Fibroblast of pulmonary artery (primary cell): ENCODE results near the gene MFN2.

Experiments used
- DNase-seq: peaks from one replicate; pipeline ENCODE4 v3.0.0-alpha.2; 2010; ENCODE audit warnings: low read depth
- H3K4me3 ChIP-seq: replicated peaks from 2 replicates; pipeline ENCODE4 v1.5.1; 2011; ENCODE audit warnings: low read depth, mild to moderate bottlenecking, control low read depth, low read length, moderate library complexity
- TF ChIP-seq, protein P1 (sequence below): IDR thresholded peaks from 2 replicates; pipeline ENCODE4 v1.5.1; 2011; ENCODE audit warnings: mild to moderate bottlenecking, control low read depth, low read length, inconsistent platforms; ENCODE audit errors: missing control alignments

Gene MFN2

DNA sequence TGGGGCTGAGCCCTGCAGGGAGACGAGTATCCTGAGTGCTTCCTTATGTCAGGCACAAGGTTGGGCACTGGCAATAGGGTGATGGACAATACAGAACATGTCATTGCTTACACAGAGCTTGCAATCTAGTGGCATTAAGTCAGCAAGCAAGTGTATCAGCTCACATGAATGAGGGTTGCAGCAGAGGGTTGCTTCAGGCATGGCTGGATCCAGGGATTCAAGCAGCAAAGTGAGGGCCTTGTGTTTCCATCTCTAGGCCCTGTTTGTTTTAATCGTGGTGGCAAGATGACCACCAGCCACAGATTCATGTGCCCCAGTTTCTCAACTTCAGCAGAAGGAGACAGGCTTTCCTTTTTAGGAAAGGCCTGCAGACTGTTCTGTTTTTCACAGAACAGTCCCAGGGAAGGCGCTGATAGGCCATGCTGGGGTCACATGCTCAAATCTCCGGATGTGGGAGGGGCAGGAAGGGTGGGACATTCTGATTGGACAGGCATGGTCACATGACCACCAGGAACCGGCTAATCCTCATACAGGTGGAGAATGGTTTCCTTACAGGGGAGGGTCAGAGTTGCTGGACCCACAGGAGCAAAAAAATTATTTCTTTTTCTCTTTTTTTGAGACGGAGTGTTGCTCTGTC lies 31.3 kb upstream of the MFN2 start:
- H3K4me3 ChIP-seq, result no peak overlapping the region
- TF ChIP-seq, protein P1, sequence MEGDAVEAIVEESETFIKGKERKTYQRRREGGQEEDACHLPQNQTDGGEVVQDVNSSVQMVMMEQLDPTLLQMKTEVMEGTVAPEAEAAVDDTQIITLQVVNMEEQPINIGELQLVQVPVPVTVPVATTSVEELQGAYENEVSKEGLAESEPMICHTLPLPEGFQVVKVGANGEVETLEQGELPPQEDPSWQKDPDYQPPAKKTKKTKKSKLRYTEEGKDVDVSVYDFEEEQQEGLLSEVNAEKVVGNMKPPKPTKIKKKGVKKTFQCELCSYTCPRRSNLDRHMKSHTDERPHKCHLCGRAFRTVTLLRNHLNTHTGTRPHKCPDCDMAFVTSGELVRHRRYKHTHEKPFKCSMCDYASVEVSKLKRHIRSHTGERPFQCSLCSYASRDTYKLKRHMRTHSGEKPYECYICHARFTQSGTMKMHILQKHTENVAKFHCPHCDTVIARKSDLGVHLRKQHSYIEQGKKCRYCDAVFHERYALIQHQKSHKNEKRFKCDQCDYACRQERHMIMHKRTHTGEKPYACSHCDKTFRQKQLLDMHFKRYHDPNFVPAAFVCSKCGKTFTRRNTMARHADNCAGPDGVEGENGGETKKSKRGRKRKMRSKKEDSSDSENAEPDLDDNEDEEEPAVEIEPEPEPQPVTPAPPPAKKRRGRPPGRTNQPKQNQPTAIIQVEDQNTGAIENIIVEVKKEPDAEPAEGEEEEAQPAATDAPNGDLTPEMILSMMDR, result no peak
- DNase-seq, result peak; percentile 35

DNA sequence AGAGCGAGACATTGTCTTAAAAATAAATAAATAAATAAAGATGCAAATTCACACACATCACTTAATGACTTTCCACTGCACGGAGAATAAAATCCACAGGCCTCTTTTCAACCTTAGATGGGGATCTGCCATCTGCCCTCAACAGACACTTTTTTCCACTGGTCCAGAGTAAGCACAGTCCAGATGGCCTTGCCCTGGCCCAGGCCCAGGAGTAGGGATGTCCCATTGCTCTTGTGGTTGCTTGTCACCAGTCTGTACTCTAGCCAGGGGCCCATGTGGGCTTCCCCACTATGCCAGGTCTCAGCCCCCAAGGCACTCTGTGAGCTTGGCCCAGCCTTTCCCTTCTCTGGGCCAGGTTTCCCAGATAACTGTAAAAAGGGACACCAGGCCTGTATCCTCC lies 28.3 kb upstream of the MFN2 start:
- TF ChIP-seq, protein P1, result no peak
- DNase-seq, result no peak

DNA sequence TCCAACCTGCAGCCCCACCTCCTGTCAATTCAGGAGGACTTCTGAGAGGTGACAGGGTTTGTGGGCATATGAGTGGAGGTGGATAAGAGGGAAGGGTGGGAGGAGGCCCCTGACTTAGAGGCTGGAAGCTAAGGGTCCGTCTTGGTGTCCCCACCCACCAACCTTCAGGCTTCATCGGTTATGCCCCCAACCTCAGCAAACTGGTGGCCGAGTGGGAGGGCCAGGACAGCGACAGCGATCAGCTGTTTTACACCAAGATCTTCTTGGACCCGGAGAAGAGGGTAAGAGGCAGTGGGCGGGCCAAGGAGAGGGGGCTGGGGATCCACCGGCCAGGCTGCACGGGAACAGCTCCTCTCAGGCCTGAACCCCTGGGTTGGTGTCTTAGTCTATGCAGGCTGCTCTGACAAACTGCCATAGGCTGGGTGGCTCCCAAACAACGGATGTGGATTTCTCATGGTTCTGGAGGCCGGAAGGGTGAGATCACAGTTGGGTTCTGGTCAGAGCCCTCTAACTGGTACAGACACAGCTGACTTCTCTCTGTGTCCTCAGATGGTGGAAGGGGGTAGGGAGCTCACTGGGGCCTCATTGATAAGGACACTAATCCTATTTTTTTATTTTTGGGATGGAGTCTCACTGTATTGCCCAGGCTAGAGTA lies 27.7 kb upstream of the MFN2 start:
- no peak overlapping the region for H3K4me3 ChIP-seq
- TF ChIP-seq, protein P1, result no peak
- DNase-seq, result no peak

More for the DNA sequence above, 28.3 kb upstream of the MFN2 start:
- no peak overlapping the region for H3K4me3 ChIP-seq

DNA sequence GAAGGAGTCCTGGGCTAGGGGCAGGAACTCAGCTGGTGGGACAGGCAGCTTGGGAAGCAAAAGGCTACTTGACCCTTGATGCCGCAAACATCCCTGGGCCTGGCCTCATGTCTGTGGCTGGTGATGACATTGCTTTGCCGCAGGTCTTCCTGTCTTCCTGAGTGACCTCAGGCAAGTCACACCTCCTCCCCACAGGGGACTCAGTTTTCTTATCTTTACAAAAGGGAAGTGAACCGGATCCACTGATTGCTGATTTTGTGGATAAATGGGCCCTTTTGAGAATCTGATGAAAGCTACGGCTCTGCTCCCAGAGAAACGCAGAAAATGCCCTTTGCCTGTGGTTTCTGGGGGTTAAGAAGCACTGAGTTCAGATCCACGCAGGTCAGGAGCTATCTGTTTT lies 25.0 kb upstream of the MFN2 start:
- DNase-seq, result no peak
- TF ChIP-seq, protein P1, result no peak
- no peak overlapping the region for H3K4me3 ChIP-seq

DNA sequence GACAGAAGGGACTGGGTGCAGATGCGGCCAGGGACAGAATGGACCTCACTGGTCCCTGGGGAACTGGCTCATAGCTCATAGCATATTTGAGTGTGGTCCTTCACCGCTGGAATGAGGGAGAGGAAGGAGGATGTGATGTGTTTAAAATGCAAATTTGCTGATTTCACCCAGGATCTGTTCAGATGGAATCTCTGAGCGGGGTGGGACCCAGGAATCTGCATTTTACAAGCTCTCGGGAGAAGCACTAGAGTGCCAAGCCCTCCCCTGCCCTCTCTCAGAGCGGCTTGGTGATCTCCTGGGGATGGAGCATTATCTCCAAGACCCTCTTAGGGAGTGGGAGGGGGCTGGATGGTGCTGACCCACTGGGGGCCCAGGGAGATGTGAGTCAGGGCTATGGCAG lies 22.8 kb upstream of the MFN2 start:
- TF ChIP-seq, protein P1, result no peak
- no peak for DNase-seq
- H3K4me3 ChIP-seq, result no peak overlapping the region

DNA sequence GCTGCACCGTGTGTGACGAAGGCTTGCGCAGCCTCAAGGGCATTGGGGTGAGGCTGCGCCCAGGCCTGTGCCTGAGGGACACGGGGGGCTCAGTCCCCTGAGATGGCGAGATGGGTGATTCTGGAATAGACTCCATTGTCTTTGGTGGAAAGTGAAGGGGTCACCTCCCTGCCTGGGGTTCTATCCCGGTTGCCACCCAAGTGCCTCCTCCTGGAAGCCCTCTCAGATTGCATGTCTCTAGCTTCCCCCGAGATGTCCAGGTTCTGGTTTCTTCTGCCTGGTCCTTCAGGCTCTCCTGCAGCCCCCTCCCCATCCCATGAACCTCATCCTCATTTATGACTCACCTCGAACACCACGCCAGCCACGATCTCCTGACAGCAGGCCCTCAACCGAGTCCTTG lies 22.3 kb upstream of the MFN2 start:
- no peak overlapping the region for H3K4me3 ChIP-seq
- no peak for DNase-seq
- TF ChIP-seq, protein P1, result no peak

DNA sequence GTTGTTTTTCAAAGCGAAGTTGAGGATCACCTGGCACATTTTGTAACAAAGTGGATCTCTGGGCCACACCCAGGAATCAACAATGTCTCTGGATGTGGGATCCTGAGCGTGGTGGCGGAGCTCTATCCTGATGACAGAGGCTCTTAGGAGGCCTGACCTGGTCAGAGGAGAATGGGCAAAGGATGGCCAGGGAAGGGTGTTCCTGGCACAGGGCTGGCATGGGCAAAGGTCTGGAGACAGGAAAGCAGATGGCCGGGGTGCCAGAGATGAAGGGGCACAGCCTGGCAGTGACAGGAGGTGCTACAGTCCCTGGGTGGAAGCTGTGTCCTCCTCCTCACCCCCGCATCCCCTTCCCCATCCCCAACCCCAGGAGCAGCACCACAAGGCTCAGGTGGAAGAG lies 20.0 kb upstream of the MFN2 start:
- TF ChIP-seq, protein P1, result no peak
- H3K4me3 ChIP-seq, result no peak overlapping the region
- DNase-seq, result no peak
